NCI-H345 (cell line): ENCODE results near the gene TFAP2E.

Experiments
- DNase-seq: peaks from one replicate; lab custom pipeline; 2025; lab: John Stamatoyannopoulos, UW

TFAP2E gene

GRCh38 chr1:35557118-35557610 is 15.9 kb upstream of the TFAP2E start, which contains the start of gene KIAA0319L:
Gene KIAA0319L (minus strand): TSS chr1:35557403. CDS start chr1:35554491, 2,912 bp downstream.
- peak; percentile 86 for DNase-seq

GRCh38 chr1:35557611-35558373 is 15.3 kb upstream of the TFAP2E start, which contains the start of gene NCDN:
Gene NCDN (plus strand): TSS chr1:35557799. CDS start chr1:35558191, 392 bp downstream.
- DNase-seq: peak; percentile 98

GRCh38 chr1:35558374-35559316 is 14.5 kb upstream of the TFAP2E start:
- DNase-seq: peak; percentile 18

- no peak for DNase-seq
These were observed 13.7 kb upstream of the TFAP2E start for GRCh38 chr1:35559317-35559944.

GRCh38 chr1:35560256-35561225 is 12.6 kb upstream of the TFAP2E start:
- no peak for DNase-seq

- no peak for DNase-seq
These were observed 11.7 kb upstream of the TFAP2E start for GRCh38 chr1:35561297-35561971.

- no peak for DNase-seq
These were observed 11.0 kb upstream of the TFAP2E start for GRCh38 chr1:35561972-35562680.

GRCh38 chr1:35563166-35563565 is 9.9 kb upstream of the TFAP2E start:
- no peak for DNase-seq

GRCh38 chr1:35564037-35564883 is 8.9 kb upstream of the TFAP2E start:
- peak; percentile 59 for DNase-seq

GRCh38 chr1:35564884-35565741 is 8.0 kb upstream of the TFAP2E start:
- no peak for DNase-seq

GRCh38 chr1:35565742-35566133 is 7.4 kb upstream of the TFAP2E start:
- DNase-seq: no peak

GRCh38 chr1:35567947-35568558 is 5.1 kb upstream of the TFAP2E start:
- DNase-seq: no peak

- DNase-seq: peak; percentile 64
These were observed 4.1 kb upstream of the TFAP2E start for GRCh38 chr1:35568975-35569395.

- DNase-seq: no peak
These were observed 3.2 kb upstream of the TFAP2E start for GRCh38 chr1:35569936-35570335.

- no peak for DNase-seq
These were observed 2.5 kb upstream of the TFAP2E start for GRCh38 chr1:35570589-35571137.

GRCh38 chr1:35571263-35571662 is 1.9 kb upstream of the TFAP2E start:
- DNase-seq: no peak

GRCh38 chr1:35572296-35572695 is 818 bp upstream of the TFAP2E start:
- DNase-seq: no peak
